MCF 10A (cell line): ENCODE results near the gene E2F8. TPM values are rescaled to one million over a fixed set of nuclear protein-coding genes. Genes with fewer than 3 reads are reported as not detected.

Experiments used
- BruUV-seq: library from RNA; stranded (reverse); fragments of 400-500 nt; replicated peaks from 2 replicates; lab custom pipeline; 2021; lab: Mats Ljungman, UMichigan
- CTCF ChIA-PET: fragments of 300-600 bp; sonication (Branson Sonifier 250); formaldehyde crosslinking; extraction: SDS; loops from one replicate; lab custom pipeline; 2021; ENCODE audit warnings: antibody characterized with exemption, inconsistent platforms; lab: Yijun Ruan, JAX
- POLR2A ChIA-PET: fragments of 300-600, 350-650 bp; sonication (Branson Sonifier 250); formaldehyde crosslinking; extraction: SDS; loops from one replicate; lab custom pipeline; 2020; ENCODE audit warnings: antibody characterized with exemption, inconsistent platforms; lab: Yijun Ruan, JAX
- DNase-seq: peaks from one replicate; pipeline ENCODE4 v3.0.0-alpha.2; 2018; ENCODE audit not compliant: unreplicated experiment
- H3K27ac Mint-ChIP-seq: one replicate; pipeline ENCODE4 v1.8.0; 2022; ENCODE audit warnings: mild to moderate bottlenecking, low read depth, mixed read lengths; ENCODE audit not compliant: unreplicated experiment
- H3K27me3 Mint-ChIP-seq: one replicate; pipeline ENCODE4 v1.8.0; 2022; ENCODE audit warnings: mixed read lengths; ENCODE audit not compliant: insufficient read depth, unreplicated experiment
- H3K36me3 Mint-ChIP-seq: one replicate; pipeline ENCODE4 v1.8.0; 2022; ENCODE audit warnings: mild to moderate bottlenecking, moderate library complexity, mixed read lengths; ENCODE audit not compliant: insufficient read depth, unreplicated experiment
- H3K4me1 Mint-ChIP-seq: one replicate; pipeline ENCODE4 v1.8.0; 2022; ENCODE audit warnings: mixed read lengths; ENCODE audit not compliant: insufficient read depth, unreplicated experiment
- H3K4me3 Mint-ChIP-seq: one replicate; pipeline ENCODE4 v1.8.0; 2022; ENCODE audit warnings: mild to moderate bottlenecking, moderate library complexity, mixed read lengths; ENCODE audit not compliant: unreplicated experiment
- H3K9me3 Mint-ChIP-seq: one replicate; pipeline ENCODE4 v1.8.0; 2022; ENCODE audit warnings: mixed read lengths; ENCODE audit not compliant: unreplicated experiment
- CTCF ChIP-seq: fragments of 200-600 bp; IDR thresholded peaks from one replicate; pipeline ENCODE4 v1.8.0; 2022; ENCODE audit warnings: antibody characterized with exemption, mild to moderate bottlenecking; ENCODE audit not compliant: unreplicated experiment
- intact Hi-C: fragments of 100-400 bp; cut with micrococcal nuclease; formaldehyde crosslinking; loops from 2 replicates; pipeline ENCODE4 v1.14.1; 2022
- total RNA-seq: library from RNA; stranded (reverse); gene quantifications from 2 replicates; pipeline ENCODE4 v1.2.3, GENCODE V29; 2022

The E2F8 gene
- total RNA-seq, 1 experiment from 2014 or later: 1.2 TPM

- H3K36me3 Mint-ChIP-seq: no peaks in the 10 kb centered on the region
- TF ChIP-seq CTCF: no peak
- H3K4me3 Mint-ChIP-seq: no peak overlapping the region
- no peaks in the 10 kb centered on the region for H3K4me1 Mint-ChIP-seq
- H3K9me3 Mint-ChIP-seq: no peaks in the 10 kb centered on the region
- BruUV-seq: no TSS peak
- H3K27me3 Mint-ChIP-seq: no peaks in the 10 kb centered on the region
- ChIA-PET POLR2A (no interaction called here), CTCF (interaction anchor here (1.7 kb wide), 1 partner anchor 27 kb away, joined by 5 read pairs; no protein-coding TSS in a partner anchor)
- intact Hi-C loops: no loop called here
- no peak for DNase-seq
- H3K27ac Mint-ChIP-seq: no peak overlapping the region
Measured at GRCh38 chr11:19286411-19286810, 45.7 kb upstream of the E2F8 start.

- H3K27me3 Mint-ChIP-seq: no peaks in the 10 kb centered on the region
- POLR2A ChIA-PET: no interaction called here
- no peaks in the 10 kb centered on the region for H3K36me3 Mint-ChIP-seq
- no peak overlapping the region for H3K27ac Mint-ChIP-seq
- no peak overlapping the region for H3K4me3 Mint-ChIP-seq
- no peak for DNase-seq
- intact Hi-C loops: no loop called here
- H3K4me1 Mint-ChIP-seq: no peaks in the 10 kb centered on the region
- no TSS peak for BruUV-seq
- CTCF ChIA-PET: interaction anchor here (1.3 kb wide), 1 partner anchor 25 kb away, joined by 5 read pairs; no protein-coding TSS in a partner anchor
- H3K9me3 Mint-ChIP-seq: no peaks in the 10 kb centered on the region
- TF ChIP-seq CTCF: no peak
Measured at GRCh38 chr11:19284881-19285280, 44.1 kb upstream of the E2F8 start.

GRCh38 chr11:19283991-19284390, 43.2 kb upstream of the E2F8 start:
- Mint-ChIP-seq H3K4me1 (no peaks in the 10 kb centered on the region), H3K36me3 (peaks cover 6% of the 10 kb centered on the region), H3K4me3 (no peak overlapping the region), H3K27me3 (no peaks in the 10 kb centered on the region), H3K27ac (no peak overlapping the region), H3K9me3 (no peaks in the 10 kb centered on the region)
- ChIA-PET CTCF (interaction anchor here (0.6 to 1.1 kb wide), 4 partner anchors 10 to 273 kb away, joined by 3 to 6 read pairs (median 4); no protein-coding TSS in a partner anchor), POLR2A (no interaction called here)
- intact Hi-C loops: no loop called here
- no peak for DNase-seq
- TF ChIP-seq CTCF: no peak
- no TSS peak for BruUV-seq

GRCh38 chr11:19281555-19281954, 40.8 kb upstream of the E2F8 start:
- ChIA-PET CTCF (interaction anchor here (0.7 to 1.4 kb wide), 4 partner anchors 29 to 768 kb away, joined by 3 to 5 read pairs (median 3); no protein-coding TSS in a partner anchor), POLR2A (interaction anchor here (0.7 kb wide), 1 partner anchor 1211 kb away, joined by 3 read pairs; no protein-coding TSS in a partner anchor)
- BruUV-seq: no TSS peak
- peaks cover 10% of the 10 kb centered on the region for H3K36me3 Mint-ChIP-seq
- H3K27me3 Mint-ChIP-seq: no peaks in the 10 kb centered on the region
- no peak overlapping the region for H3K4me3 Mint-ChIP-seq
- no peaks in the 10 kb centered on the region for H3K9me3 Mint-ChIP-seq
- H3K27ac Mint-ChIP-seq: no peak overlapping the region
- DNase-seq: no peak
- intact Hi-C loops: no loop called here
- no peak for TF ChIP-seq CTCF
- peaks cover 17% of the 10 kb centered on the region for H3K4me1 Mint-ChIP-seq
